Gastroesophageal sphincter (tissue), 4 donors: Measurements from ENCODE around the gene TMPRSS4. TPM values are rescaled to one million over a fixed set of nuclear protein-coding genes. Genes with fewer than 3 reads are reported as not detected.

Source experiments
- ATAC-seq: fragments of 150-250 bp; one replicate; pipeline ENCODE4 v1.9.1; 2016; ENCODE audit warnings: mild to moderate bottlenecking, moderate library complexity
- H3K27ac ChIP-seq, 4 donors: fragments of 200-600 bp; sonication (generic) in 3 of 4; 1 replicate in 3 of 4; 2 replicates in 1 of 4; pipeline ENCODE4 v1.5.1; 2016 to 2019
- H3K27me3 ChIP-seq: fragments of 200-600 bp; sonication (generic); one replicate; pipeline ENCODE4 v1.5.1; 2019
- H3K36me3 ChIP-seq, 2 donors: fragments of 200-600 bp; sonication (generic); one replicate each; pipeline ENCODE4 v1.5.1; 2019; ENCODE audit warnings: control low read depth in 1 of 2
- H3K4me1 ChIP-seq, 3 donors: fragments of 200-600 bp; sonication (generic); 1 replicate in 2 of 3; 2 replicates in 1 of 3; pipeline ENCODE4 v1.5.1; 2016 to 2019; ENCODE audit warnings: control low read depth in 2 of 3
- H3K4me3 ChIP-seq, 2 donors: fragments of 200-600 bp; sonication (generic); one replicate each; pipeline ENCODE4 v1.5.1; 2019; ENCODE audit warnings: mild to moderate bottlenecking in 1 of 2, moderate library complexity in 1 of 2
- H3K9me3 ChIP-seq, 3 donors: fragments of 200-600 bp; sonication (generic); one replicate each; pipeline ENCODE4 v1.5.1; 2017 to 2019; ENCODE audit warnings: control low read depth in 2 of 3
- EP300 ChIP-seq: sonication (generic); formaldehyde crosslinking; IDR thresholded peaks from one replicate; pipeline ENCODE4 v1.6.1; 2017; ENCODE audit warnings: antibody characterized with exemption, mild to moderate bottlenecking
- POLR2A ChIP-seq, 2 donors: fragments of 450-650 bp; IDR thresholded peaks; one replicate each; pipeline ENCODE4 v1.6.1; 2017; ENCODE audit warnings: antibody characterized with exemption in 2 of 2, mild to moderate bottlenecking in 2 of 2, moderate library complexity in 1 of 2
- POLR2AphosphoS5 ChIP-seq: sonication (generic); formaldehyde crosslinking; IDR thresholded peaks from one replicate; pipeline ENCODE4 v1.6.1; 2017; ENCODE audit warnings: antibody characterized with exemption
- WGBS, 2 donors: methylation state at CpG; one replicate each; pipeline ENCODE4 v1.1.5; 2018; ENCODE audit warnings: low coverage in 1 of 2; 5-methylcytosine and 5-hydroxymethylcytosine counted together
- total RNA-seq, 4 donors: library from RNA; depleted of rRNA; stranded (reverse); fragments of >200 nt; gene quantifications; one replicate each; pipeline ENCODE4 v1.1.0, GENCODE V29; 2016
- TF ChIP-seq, protein P1 (sequence below), 4 experiments: fragments of 200-600 bp in 2 of 4; fragments of 450-650 bp in 2 of 4; sonication (generic) in 1 of 4; IDR thresholded peaks; one replicate each; pipeline ENCODE4 v1.5.1; 2017 to 2019; ENCODE audit warnings: antibody characterized with exemption in 4 of 4, mild to moderate bottlenecking in 2 of 4, moderate library complexity in 2 of 4

The TMPRSS4 gene
- total RNA-seq, 4 donors from 2014 or later: 0.23 to 11.1 (median 0.78) TPM; not detected in 1

GRCh38 chr11:118068945-118069612 is 7.8 kb upstream of the TMPRSS4 start:
- Histone ChIP-seq H3K9me3 (no peaks in the 10 kb centered on the region), H3K27ac (no peak overlapping the region), H3K4me1 (no peaks in the 10 kb centered on the region), H3K27me3 (peaks cover 51% of the 10 kb centered on the region), H3K4me3 (no peak overlapping the region), H3K36me3 (no peaks in the 10 kb centered on the region)
- no peak for ATAC-seq
- TF ChIP-seq POLR2AphosphoS5 (no peak), EP300 (no peak), POLR2A (IDR thresholded peaks at IDR 0.05) (no peak)
- TF ChIP-seq, protein P1, sequence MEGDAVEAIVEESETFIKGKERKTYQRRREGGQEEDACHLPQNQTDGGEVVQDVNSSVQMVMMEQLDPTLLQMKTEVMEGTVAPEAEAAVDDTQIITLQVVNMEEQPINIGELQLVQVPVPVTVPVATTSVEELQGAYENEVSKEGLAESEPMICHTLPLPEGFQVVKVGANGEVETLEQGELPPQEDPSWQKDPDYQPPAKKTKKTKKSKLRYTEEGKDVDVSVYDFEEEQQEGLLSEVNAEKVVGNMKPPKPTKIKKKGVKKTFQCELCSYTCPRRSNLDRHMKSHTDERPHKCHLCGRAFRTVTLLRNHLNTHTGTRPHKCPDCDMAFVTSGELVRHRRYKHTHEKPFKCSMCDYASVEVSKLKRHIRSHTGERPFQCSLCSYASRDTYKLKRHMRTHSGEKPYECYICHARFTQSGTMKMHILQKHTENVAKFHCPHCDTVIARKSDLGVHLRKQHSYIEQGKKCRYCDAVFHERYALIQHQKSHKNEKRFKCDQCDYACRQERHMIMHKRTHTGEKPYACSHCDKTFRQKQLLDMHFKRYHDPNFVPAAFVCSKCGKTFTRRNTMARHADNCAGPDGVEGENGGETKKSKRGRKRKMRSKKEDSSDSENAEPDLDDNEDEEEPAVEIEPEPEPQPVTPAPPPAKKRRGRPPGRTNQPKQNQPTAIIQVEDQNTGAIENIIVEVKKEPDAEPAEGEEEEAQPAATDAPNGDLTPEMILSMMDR (IDR thresholded peaks at IDR 0.05): no peak
- WGBS, 2 donors: 85 to 95% methylated on average over 7 to 10 of the region's 10 CpGs

DNA sequence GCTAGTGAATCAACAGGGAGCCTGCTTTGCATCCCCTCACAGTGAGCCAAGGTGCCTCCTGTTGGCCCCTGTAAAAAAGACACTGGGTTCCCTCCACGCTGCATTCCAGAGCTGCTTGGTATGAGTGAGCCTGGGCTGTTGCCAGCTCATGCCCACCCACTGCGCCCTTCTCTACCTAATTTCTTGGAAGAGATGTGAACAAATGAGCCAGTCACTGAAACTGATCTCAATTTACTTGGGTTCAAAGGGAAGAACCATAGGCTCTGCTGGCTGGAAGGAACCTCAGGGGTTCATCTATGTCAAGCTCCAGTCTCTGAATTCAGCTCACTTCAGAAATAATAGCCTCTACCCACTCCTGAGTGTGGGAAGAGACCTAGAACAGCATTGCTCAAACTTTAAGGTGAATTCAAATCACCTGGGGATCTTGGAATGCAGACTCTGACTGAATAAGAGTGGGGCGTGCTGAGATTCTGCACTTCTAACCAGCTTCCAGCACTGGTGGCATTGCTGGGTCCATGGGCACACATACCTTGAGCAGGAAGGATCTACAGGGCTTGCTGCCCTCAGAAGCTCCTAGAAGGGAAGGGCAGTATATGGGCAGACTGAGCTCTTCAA is 5.4 kb upstream of the TMPRSS4 start:
- no peak for ATAC-seq
- Histone ChIP-seq H3K4me3 (no peak overlapping the region), H3K27ac (no peak overlapping the region), H3K27me3 (peaks cover 41% of the 10 kb centered on the region), H3K9me3 (no peaks in the 10 kb centered on the region), H3K4me1 (no peaks in the 10 kb centered on the region), H3K36me3 (no peaks in the 10 kb centered on the region)
- WGBS, 2 donors: 80% methylated on average over 2 of the region's 3 CpGs; no CpG with 5 or more reads in 1 of the 2 donors
- TF ChIP-seq, protein P1 (IDR thresholded peaks at IDR 0.05): no peak
- TF ChIP-seq POLR2AphosphoS5 (no peak), POLR2A (IDR thresholded peaks at IDR 0.05) (no peak), EP300 (no peak)

DNA sequence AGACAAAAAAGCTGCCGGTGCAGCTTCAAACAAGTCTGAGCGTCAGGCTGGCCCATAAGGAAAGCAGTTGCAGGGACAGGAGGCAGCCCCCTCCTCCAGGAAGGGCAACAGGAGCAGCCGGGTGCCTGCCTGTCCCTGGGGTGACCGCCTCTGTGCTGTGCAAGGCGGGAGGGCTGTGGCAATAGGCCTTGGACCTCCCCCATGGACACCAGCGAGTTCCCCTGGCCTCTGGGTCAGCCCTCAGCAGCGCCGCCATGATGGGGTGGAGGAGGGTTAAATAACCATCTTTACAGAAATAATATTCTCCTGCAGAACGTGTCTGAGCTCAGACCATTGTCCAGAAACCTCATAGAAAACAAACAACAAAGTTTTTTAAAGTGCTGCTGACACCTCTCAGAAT is 3.3 kb upstream of the TMPRSS4 start:
- Histone ChIP-seq H3K36me3 (no peaks in the 10 kb centered on the region), H3K4me3 (no peak overlapping the region)
- no peak for TF ChIP-seq POLR2AphosphoS5
- TF ChIP-seq EP300: no peak
- TF ChIP-seq, protein P1 (IDR thresholded peaks at IDR 0.05): no peak
- TF ChIP-seq POLR2A (IDR thresholded peaks at IDR 0.05): no peak

GRCh38 chr11:118074091-118074685 is 2.7 kb upstream of the TMPRSS4 start:
- no peaks in the 10 kb centered on the region for H3K36me3 ChIP-seq
- no peak for TF ChIP-seq POLR2AphosphoS5
- no peak for TF ChIP-seq EP300
- TF ChIP-seq POLR2A (IDR thresholded peaks at IDR 0.05): no peak
- TF ChIP-seq, protein P1 (IDR thresholded peaks at IDR 0.05): no peak
- H3K27me3 ChIP-seq: peaks cover 42% of the 10 kb centered on the region
- ATAC-seq: no peak
- no peaks in the 10 kb centered on the region for H3K4me1 ChIP-seq
- H3K4me3 ChIP-seq: no peak overlapping the region
- no peak overlapping the region for H3K27ac ChIP-seq
- no peaks in the 10 kb centered on the region for H3K9me3 ChIP-seq
- WGBS, 2 donors: 68 to 85% methylated on average over 8 to 9 of the region's 11 CpGs

More for the DNA sequence above, 3.3 kb upstream of the TMPRSS4 start:
- ATAC-seq: no peak
- WGBS, 2 donors: 78% methylated on average over 4 of the region's 9 CpGs; no CpG with 5 or more reads in 1 of the 2 donors
- peaks cover 42% of the 10 kb centered on the region for H3K27me3 ChIP-seq
- no peak overlapping the region for H3K27ac ChIP-seq
- no peaks in the 10 kb centered on the region for H3K4me1 ChIP-seq
- H3K9me3 ChIP-seq: no peaks in the 10 kb centered on the region
